H1 (cell line): ENCODE measurements around the gene ITGA11. TPM values are rescaled to one million over a fixed set of nuclear protein-coding genes. Genes with fewer than 3 reads are reported as not detected.

Experiments used
- CTCF ChIA-PET: fragments of 300-600 bp; sonication (Branson Sonifier 250); formaldehyde crosslinking; loops from one replicate; lab custom pipeline; 2021; ENCODE audit not compliant: partially characterized antibody; lab: Charles Lee
- POLR2A ChIA-PET: fragments of 300-600 bp; sonication (Branson Sonifier 250); formaldehyde crosslinking; loops from one replicate; lab custom pipeline; 2021; ENCODE audit warnings: inconsistent platforms; ENCODE audit not compliant: partially characterized antibody; lab: Charles Lee
- DNase-seq, 2 experiments: peaks; one replicate each; pipeline versions ENCODE4 v3.0.0 to v3.0.0-alpha.2; 2010 to 2022; ENCODE audit warnings: low spot score in 2 of 2, low read depth in 1 of 2, mixed read lengths in 1 of 2
- FAIRE-seq: peaks from 2 replicates; lab custom pipeline; 2011; peaks lifted over from hg19 to GRCh38; lab: Jason Lieb, UNC
- H2AFZ ChIP-seq: 2 replicates; pipeline ENCODE4 v1.8.1; 2012; ENCODE audit warnings: low read length, inconsistent platforms
- H2AK5ac ChIP-seq: 2 replicates; pipeline ENCODE4 v1.6.1; 2013; ENCODE audit warnings: low read depth, low read length
- H2BK120ac ChIP-seq: replicated peaks from 2 replicates; pipeline ENCODE3; 2013; ENCODE audit warnings: low read depth, low read length, inconsistent platforms
- H2BK12ac ChIP-seq: 2 replicates; pipeline ENCODE4 v1.6.1; 2013; ENCODE audit warnings: low read depth, low read length
- H2BK15ac ChIP-seq: 2 replicates; pipeline ENCODE4 v1.6.1; 2013; ENCODE audit warnings: low read length
- H2BK20ac ChIP-seq: 2 replicates; pipeline ENCODE4 v1.6.1; 2013; ENCODE audit warnings: low read length
- H2BK5ac ChIP-seq: 2 replicates; pipeline ENCODE4 v1.6.1; 2013; ENCODE audit warnings: low read depth, low read length
- H3K14ac ChIP-seq: 2 replicates; pipeline ENCODE4 v1.6.1; 2013; ENCODE audit warnings: inconsistent platforms; ENCODE audit not compliant: insufficient read length
- H3K18ac ChIP-seq: 2 replicates; pipeline ENCODE4 v1.6.1; 2013; ENCODE audit warnings: low read length; ENCODE audit errors: extremely low read depth
- H3K23ac ChIP-seq: 2 replicates; pipeline ENCODE4 v1.6.1; 2013; ENCODE audit warnings: inconsistent platforms; ENCODE audit not compliant: insufficient read length
- H3K23me2 ChIP-seq: 2 replicates; pipeline ENCODE4 v1.6.1; 2013; ENCODE audit warnings: low read depth, low read length
- H3K27ac ChIP-seq: 2 replicates; pipeline ENCODE4 v1.6.1; 2011; ENCODE audit warnings: low read depth, low read length, inconsistent platforms
- H3K27me3 ChIP-seq, 4 experiments: replicated peaks in 1 of 4; 1 replicate in 1 of 4; 2 replicates in 3 of 4; pipeline versions ENCODE4 v1.6.1 to v1.8.1; 2011 to 2013; ENCODE audit warnings: low read length in 3 of 4, mild to moderate bottlenecking in 3 of 4, inconsistent platforms in 2 of 4, mixed read lengths in 2 of 4, moderate library complexity in 1 of 4; ENCODE audit not compliant: control insufficient read depth in 3 of 4, insufficient read depth in 3 of 4; ENCODE audit errors: extremely low read depth in 1 of 4
- H3K36me3 ChIP-seq, 4 experiments: 2 replicates each; pipeline versions ENCODE4 v1.6.1 to v1.8.1; 2011 to 2013; ENCODE audit warnings: mild to moderate bottlenecking in 4 of 4, low read length in 3 of 4, moderate library complexity in 2 of 4, control low read depth in 1 of 4, inconsistent platforms in 1 of 4; ENCODE audit not compliant: insufficient read depth in 4 of 4, control insufficient read depth in 2 of 4
- H3K4ac ChIP-seq: replicated peaks from 2 replicates; pipeline ENCODE3; 2013; ENCODE audit warnings: low read length, low read depth, mixed read lengths, inconsistent platforms; ENCODE audit not compliant: insufficient read length
- H3K4me1 ChIP-seq, 4 experiments: replicated peaks in 1 of 4; 1 replicate in 1 of 4; 2 replicates in 3 of 4; pipeline versions ENCODE4 v1.6.1 to v1.8.1; 2011 to 2013; ENCODE audit warnings: low read length in 3 of 4, inconsistent platforms in 2 of 4, mixed read lengths in 1 of 4; ENCODE audit not compliant: insufficient read depth in 4 of 4, control insufficient read depth in 3 of 4
- H3K4me2 ChIP-seq, 2 experiments: 2 replicates each; pipeline versions ENCODE4 v1.6.1 to v1.8.1; 2011 to 2013; ENCODE audit warnings: low read depth in 2 of 2, low read length in 2 of 2, control low read depth in 1 of 2, inconsistent platforms in 1 of 2, mild to moderate bottlenecking in 1 of 2; ENCODE audit not compliant: insufficient read depth in 1 of 2
- H3K4me3 ChIP-seq, 4 experiments: fragments of 200-600, 300-600 bp in 1 of 4; sonication (generic), shearing (Covaris generic), sonication (Bioruptor Twin) in 1 of 4; 2 replicates each; pipeline versions ENCODE4 v1.5.1 to v1.8.1; 2011 to 2016; ENCODE audit warnings: low read length in 4 of 4, low read depth in 3 of 4, control low read depth in 2 of 4, inconsistent platforms in 2 of 4, mild to moderate bottlenecking in 2 of 4, mixed read lengths in 1 of 4, moderate library complexity in 1 of 4; ENCODE audit not compliant: insufficient read depth in 2 of 4; ENCODE audit errors: extremely low read depth in 1 of 4
- H3K56ac ChIP-seq: replicated peaks from 2 replicates; pipeline ENCODE3; 2013; ENCODE audit warnings: low read depth, mild to moderate bottlenecking, mixed read lengths, low read length, inconsistent platforms; ENCODE audit not compliant: insufficient read length
- H3K79me1 ChIP-seq: 2 replicates; pipeline ENCODE4 v1.6.1; 2013; ENCODE audit warnings: low read depth, low read length, control low read depth
- H3K79me2 ChIP-seq, 2 experiments: 2 replicates each; pipeline versions ENCODE4 v1.6.1 to v1.8.1; 2012 to 2013; ENCODE audit warnings: low read length in 2 of 2, mild to moderate bottlenecking in 2 of 2, inconsistent platforms in 1 of 2; ENCODE audit not compliant: insufficient read depth in 2 of 2, control insufficient read depth in 1 of 2
- H3K9ac ChIP-seq, 4 experiments: replicated peaks in 1 of 4; 1 replicate in 1 of 4; 2 replicates in 3 of 4; pipeline versions ENCODE4 v1.6.1 to v1.8.1; 2011 to 2013; ENCODE audit warnings: low read depth in 3 of 4, low read length in 3 of 4, control low read depth in 2 of 4, mild to moderate bottlenecking in 2 of 4, moderate library complexity in 2 of 4, inconsistent platforms in 1 of 4; ENCODE audit errors: extremely low read depth in 1 of 4
- H3K9me3 ChIP-seq, 2 experiments: 2 replicates each; pipeline versions ENCODE4 v1.6.1 to v1.8.1; 2012 to 2013; ENCODE audit warnings: mild to moderate bottlenecking in 2 of 2, moderate library complexity in 2 of 2, control low read depth in 1 of 2, inconsistent platforms in 1 of 2, low read depth in 1 of 2, low read length in 1 of 2, mixed read lengths in 1 of 2; ENCODE audit not compliant: insufficient read depth in 2 of 2
- H4K20me1 ChIP-seq, 2 experiments: replicated peaks in 1 of 2; 2 replicates each; pipeline versions ENCODE3 to v1.8.1; 2011 to 2013; ENCODE audit warnings: inconsistent platforms in 2 of 2, low read length in 2 of 2, mild to moderate bottlenecking in 1 of 2; ENCODE audit not compliant: insufficient read depth in 2 of 2, control insufficient read depth in 1 of 2
- H4K5ac ChIP-seq: 2 replicates; pipeline ENCODE4 v1.6.1; 2013; ENCODE audit warnings: low read length, low read depth, mixed read lengths, inconsistent platforms; ENCODE audit not compliant: insufficient read length
- H4K8ac ChIP-seq: 2 replicates; pipeline ENCODE4 v1.8.0; 2013; ENCODE audit warnings: mild to moderate bottlenecking, moderate library complexity, low read length, inconsistent platforms; ENCODE audit not compliant: insufficient read depth; ENCODE audit errors: extremely low read depth
- H4K91ac ChIP-seq: replicated peaks from 2 replicates; pipeline ENCODE3; 2013; ENCODE audit warnings: low read length, mixed read lengths, inconsistent platforms; ENCODE audit not compliant: insufficient read length
- ASH2L ChIP-seq: fragments of 200-600, 300-600 bp; sonication (generic); IDR thresholded peaks from one replicate; pipeline ENCODE4 v1.7.1; 2017; ENCODE audit warnings: low read length
- BACH1 ChIP-seq: IDR thresholded peaks from 2 replicates; pipeline ENCODE4 v1.6.1; 2012; ENCODE audit warnings: low read length, improper control_type of control experiment
- EGR1 ChIP-seq: IDR thresholded peaks from 2 replicates; pipeline ENCODE4 v1.6.1; 2011; ENCODE audit warnings: low read depth, low read length, borderline replicate concordance
- EP300 ChIP-seq, 2 experiments: IDR thresholded peaks; 1 replicate in 1 of 2; 2 replicates in 1 of 2; pipeline ENCODE4 v1.6.1; 2011 to 2012; ENCODE audit warnings: low read depth in 2 of 2, low read length in 2 of 2, mild to moderate bottlenecking in 2 of 2, borderline replicate concordance in 1 of 2, inconsistent platforms in 1 of 2, moderate library complexity in 1 of 2
- GABPA ChIP-seq: IDR thresholded peaks from 2 replicates; pipeline ENCODE4 v1.6.1; 2011; ENCODE audit warnings: mild to moderate bottlenecking, low read length, moderate library complexity, borderline replicate concordance; ENCODE audit not compliant: insufficient read depth
- POLR2A ChIP-seq, 2 experiments: IDR thresholded peaks; 1 replicate in 1 of 2; 2 replicates in 1 of 2; pipeline ENCODE4 v1.6.1; 2011; ENCODE audit warnings: low read depth in 2 of 2, low read length in 2 of 2, mild to moderate bottlenecking in 2 of 2; ENCODE audit errors: control extremely low read depth in 1 of 2
- POLR2AphosphoS5 ChIP-seq: IDR thresholded peaks from 2 replicates; pipeline ENCODE4 v1.6.1; 2011; ENCODE audit warnings: low read depth, low read length
- RNF2 ChIP-seq: fragments of 200-900, 300-1000 bp; sonication (generic); IDR thresholded peaks from 2 replicates; pipeline ENCODE4 v1.7.1; 2016; ENCODE audit warnings: borderline replicate concordance, low read depth, mild to moderate bottlenecking, antibody characterized with exemption, low read length; ENCODE audit not compliant: poor library complexity, severe bottlenecking; ENCODE audit errors: missing control alignments
- SIRT6 ChIP-seq: IDR thresholded peaks from one replicate; pipeline ENCODE4 v1.7.1; 2012; ENCODE audit warnings: low read length, inconsistent platforms
- SIX5 ChIP-seq: IDR thresholded peaks from 2 replicates; pipeline ENCODE4 v1.6.1; 2011; ENCODE audit warnings: mild to moderate bottlenecking, low read depth, low read length
- SP2 ChIP-seq: IDR thresholded peaks from 2 replicates; pipeline ENCODE4 v1.6.1; 2012; ENCODE audit warnings: mild to moderate bottlenecking, low read length, inconsistent platforms
- WGBS, 2 experiments: shearing (Covaris generic) in 1 of 2; methylation state at CpG; one replicate each; pipeline versions ENCODE4 v1.1.6 to v1.1.7; 2013 to 2015; ENCODE audit warnings: low lambda C conversion rate in 2 of 2, mixed read lengths in 2 of 2, inconsistent platforms in 1 of 2, low coverage in 1 of 2, missing lambda C conversion rate in 1 of 2; ENCODE audit not compliant: insufficient replicate concordance in 2 of 2, insufficient coverage in 1 of 2, insufficient read length in 1 of 2; ENCODE audit errors: extremely low coverage in 1 of 2, missing lambda C conversion rate in 1 of 2; 5-methylcytosine and 5-hydroxymethylcytosine counted together
- polyA plus RNA-seq, 7 experiments: library from polyadenylated mRNA; depleted of rRNA in 3 of 7; stranded (reverse) in 5 of 7; unstranded in 2 of 7; fragments of >200 nt in 5 of 7; fragments of 200-250 nt in 2 of 7; gene quantifications; 1 replicate in 5 of 7; 2 replicates in 1 of 7; 4 replicates in 1 of 7; pipeline versions ENCODE4 v1.2.1 to v1.2.3, GENCODE V29; 2011 to 2013; ENCODE audit warnings: missing spikeins in 2 of 7, mixed read lengths in 2 of 7
- total RNA-seq: library from RNA; stranded (reverse); fragmentation: NEBNext Ultra II Directional; extraction: Animal tissue kit (Norgen Biotek cat#: 25700); gene quantifications from 2 replicates; pipeline ENCODE4 v1.2.1, GENCODE V29; 2021
- TF ChIP-seq, protein P1 (sequence below), 3 experiments: IDR thresholded peaks; 1 replicate in 2 of 3; 2 replicates in 1 of 3; pipeline versions ENCODE4 v1.5.1 to v1.6.1; 2011; ENCODE audit warnings: low read length in 3 of 3, mild to moderate bottlenecking in 3 of 3, inconsistent platforms in 2 of 3, low read depth in 1 of 3, moderate library complexity in 1 of 3; ENCODE audit not compliant: insufficient read depth in 1 of 3; ENCODE audit errors: control extremely low read depth in 1 of 3

ITGA11 gene
- total and polyA plus RNA-seq, 2 of the 8 experiments (the other 6 are each of a cell fraction or from before 2014, with no cell fraction given): 0.05 to 0.06 TPM

DNA sequence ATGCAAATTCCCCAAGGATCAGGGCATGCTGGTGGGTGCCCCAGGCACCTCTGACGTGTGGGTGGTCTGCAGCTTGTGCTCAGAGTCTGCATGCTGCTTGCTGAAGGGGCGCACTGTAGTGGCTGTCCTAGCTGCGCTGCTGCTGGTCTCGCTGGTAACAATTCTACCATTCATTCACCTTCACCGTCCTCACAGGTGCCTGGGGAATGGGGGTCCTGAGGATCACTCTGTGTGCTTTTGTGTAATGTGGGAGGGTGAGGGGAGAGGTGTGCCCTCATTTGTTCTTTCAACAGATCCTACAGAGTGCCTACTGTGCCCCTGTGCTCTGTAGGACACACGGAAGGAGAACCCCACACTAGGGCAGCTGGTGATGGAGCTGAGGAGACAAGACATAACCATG is 2.1 kb upstream of the ITGA11 start:
- H3K4me3 ChIP-seq: no peak overlapping the region
- H4K8ac ChIP-seq: no peak overlapping the region; the same call in 1 of the 2 replicates
- no peak overlapping the region for H3K23ac ChIP-seq
- no peaks in the 10 kb centered on the region for H3K9me3 ChIP-seq
- H3K79me1 ChIP-seq: no peaks in the 10 kb centered on the region
- H3K14ac ChIP-seq: no peak overlapping the region
- H2BK120ac ChIP-seq: no peak overlapping the region
- no peak overlapping the region; a peak in 1 of 4 replicates for H3K4me2 ChIP-seq
- H3K36me3 ChIP-seq: no peaks in the 10 kb centered on the region
- no peak overlapping the region; the same call in 1 of the 2 replicates for H2AFZ ChIP-seq
- 0 out of 2 replicates have a peak overlapping the region, but pooled peaks have one; percentile 71 for H2BK12ac ChIP-seq
- H2BK15ac ChIP-seq: peak overlapping the region; percentile 77; the same call in 1 of the 2 replicates
- H3K27me3 ChIP-seq: peaks cover 32 to 51% (median 51%) of the 10 kb centered on the region in 4 experiments
- no peak for FAIRE-seq
- no peak overlapping the region for H3K27ac ChIP-seq
- no peak overlapping the region for H3K4ac ChIP-seq
- H3K4me1 ChIP-seq: peaks cover 0 to 5% (median 2%) of the 10 kb centered on the region in 4 experiments; a peak in 4 of 7 replicates
- no peak overlapping the region for H4K5ac ChIP-seq
- peak in 1 of 2 experiments; percentile 38 for DNase-seq
- WGBS, 2 experiments: 79% methylated on average over 6 of the region's 6 CpGs; no CpG with 5 or more reads in 1 of the 2 experiments
- ChIA-PET CTCF (interaction anchor here (1.2 to 1.4 kb wide), 2 partner anchors 10 to 17 kb away, joined by 3 to 4 read pairs; no protein-coding TSS in a partner anchor), POLR2A (no interaction called here)
- no peaks in the 10 kb centered on the region for H3K79me2 ChIP-seq
- H2BK20ac ChIP-seq: no peak overlapping the region
- H3K23me2 ChIP-seq: peaks cover 8% of the 10 kb centered on the region; the same call in 1 of the 2 replicates
- H4K20me1 ChIP-seq: peaks cover 2 to 3% of the 10 kb centered on the region in 2 experiments
- no peak overlapping the region for H2BK5ac ChIP-seq
- H2AK5ac ChIP-seq: no peak overlapping the region
- no peak overlapping the region for H3K18ac ChIP-seq
- no peak overlapping the region for H3K9ac ChIP-seq
- no peak overlapping the region for H4K91ac ChIP-seq
- no peak overlapping the region for H3K56ac ChIP-seq
- TF ChIP-seq POLR2AphosphoS5 (no peak), RNF2 (no peak), SIX5 (no peak), ASH2L (no peak), SIRT6 (no peak), GABPA (no peak), BACH1 (no peak), POLR2A (IDR thresholded peaks at IDR 0.05; ENCODE audit: control extremely low read depth in 1 of 2, low read depth in 2 of 2, low read length in 2 of 2) (no peak), SP2 (no peak), EGR1 (no peak), EP300 (IDR thresholded peaks at IDR 0.05; ENCODE audit: borderline replicate concordance in 1 of 2, low read depth in 2 of 2, low read length in 2 of 2) (no peak)
- TF ChIP-seq, protein P1, sequence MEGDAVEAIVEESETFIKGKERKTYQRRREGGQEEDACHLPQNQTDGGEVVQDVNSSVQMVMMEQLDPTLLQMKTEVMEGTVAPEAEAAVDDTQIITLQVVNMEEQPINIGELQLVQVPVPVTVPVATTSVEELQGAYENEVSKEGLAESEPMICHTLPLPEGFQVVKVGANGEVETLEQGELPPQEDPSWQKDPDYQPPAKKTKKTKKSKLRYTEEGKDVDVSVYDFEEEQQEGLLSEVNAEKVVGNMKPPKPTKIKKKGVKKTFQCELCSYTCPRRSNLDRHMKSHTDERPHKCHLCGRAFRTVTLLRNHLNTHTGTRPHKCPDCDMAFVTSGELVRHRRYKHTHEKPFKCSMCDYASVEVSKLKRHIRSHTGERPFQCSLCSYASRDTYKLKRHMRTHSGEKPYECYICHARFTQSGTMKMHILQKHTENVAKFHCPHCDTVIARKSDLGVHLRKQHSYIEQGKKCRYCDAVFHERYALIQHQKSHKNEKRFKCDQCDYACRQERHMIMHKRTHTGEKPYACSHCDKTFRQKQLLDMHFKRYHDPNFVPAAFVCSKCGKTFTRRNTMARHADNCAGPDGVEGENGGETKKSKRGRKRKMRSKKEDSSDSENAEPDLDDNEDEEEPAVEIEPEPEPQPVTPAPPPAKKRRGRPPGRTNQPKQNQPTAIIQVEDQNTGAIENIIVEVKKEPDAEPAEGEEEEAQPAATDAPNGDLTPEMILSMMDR (IDR thresholded peaks at IDR 0.05; ENCODE audit: control extremely low read depth in 1 of 3, insufficient read depth in 1 of 3, low read depth in 1 of 3, low read length in 3 of 3): no peak
